Memory B cell (primary cell): ENCODE data around the gene NDUFS7.

ENCODE experiments used
- ATAC-seq: fragments of 150-1000 bp; cut with Tn5 transposase; 2 replicates; pipeline ENCODE4 v1.10.0; 2021; ENCODE audit warnings: low read depth, mild to moderate bottlenecking, moderate library complexity
- DNase-seq, 2 donors: peaks; one replicate each; pipeline ENCODE4 v3.0.0; 2022; ENCODE audit warnings: low spot score in 2 of 2
- H3K27ac Mint-ChIP-seq: one replicate; pipeline ENCODE4 v1.8.0; 2022; ENCODE audit warnings: mild to moderate bottlenecking, moderate library complexity, mixed read lengths
- H3K27me3 Mint-ChIP-seq: one replicate; pipeline ENCODE4 v1.8.0; 2022; ENCODE audit warnings: mixed read lengths
- H3K36me3 Mint-ChIP-seq: one replicate; pipeline ENCODE4 v1.8.0; 2022; ENCODE audit warnings: mild to moderate bottlenecking, mixed read lengths
- H3K4me1 Mint-ChIP-seq: one replicate; pipeline ENCODE4 v1.8.0; 2022; ENCODE audit warnings: mixed read lengths
- H3K4me3 Mint-ChIP-seq: one replicate; pipeline ENCODE4 v1.8.0; 2022; ENCODE audit warnings: mild to moderate bottlenecking, moderate library complexity, mixed read lengths
- H3K9me3 Mint-ChIP-seq: one replicate; pipeline ENCODE4 v1.8.0; 2022; ENCODE audit warnings: mixed read lengths

Gene NDUFS7

GRCh38 chr19:1373042-1373533 is 10.6 kb upstream of the NDUFS7 start:
- H3K4me1 Mint-ChIP-seq, result no peaks in the 10 kb centered on the region

GRCh38 chr19:1373534-1374249 is 10.0 kb upstream of the NDUFS7 start:
- Mint-ChIP-seq H3K27ac (no peak overlapping the region), H3K27me3 (no peaks in the 10 kb centered on the region), H3K36me3 (peaks cover 12% of the 10 kb centered on the region), H3K4me1 (no peaks in the 10 kb centered on the region), H3K9me3 (no peaks in the 10 kb centered on the region), H3K4me3 (no peak overlapping the region)
- ATAC-seq (no peak), DNase-seq (no peak)

More at GRCh38 chr19:1373042-1373533, 10.6 kb upstream of the NDUFS7 start:
- ATAC-seq (no peak), DNase-seq (no peak)
- H3K9me3 Mint-ChIP-seq, result no peaks in the 10 kb centered on the region
- H3K4me3 Mint-ChIP-seq, result no peak overlapping the region
- no peaks in the 10 kb centered on the region for H3K27me3 Mint-ChIP-seq
- H3K36me3 Mint-ChIP-seq, result peaks cover 12% of the 10 kb centered on the region
- no peak overlapping the region for H3K27ac Mint-ChIP-seq

- Mint-ChIP-seq H3K27me3 (no peaks in the 10 kb centered on the region), H3K27ac (no peak overlapping the region), H3K36me3 (peaks cover 12% of the 10 kb centered on the region), H3K4me3 (no peak overlapping the region), H3K9me3 (no peaks in the 10 kb centered on the region), H3K4me1 (no peaks in the 10 kb centered on the region)
- DNase-seq (no peak), ATAC-seq (no peak)
Observed at GRCh38 chr19:1374250-1374577, 9.5 kb upstream of the NDUFS7 start.

DNA sequence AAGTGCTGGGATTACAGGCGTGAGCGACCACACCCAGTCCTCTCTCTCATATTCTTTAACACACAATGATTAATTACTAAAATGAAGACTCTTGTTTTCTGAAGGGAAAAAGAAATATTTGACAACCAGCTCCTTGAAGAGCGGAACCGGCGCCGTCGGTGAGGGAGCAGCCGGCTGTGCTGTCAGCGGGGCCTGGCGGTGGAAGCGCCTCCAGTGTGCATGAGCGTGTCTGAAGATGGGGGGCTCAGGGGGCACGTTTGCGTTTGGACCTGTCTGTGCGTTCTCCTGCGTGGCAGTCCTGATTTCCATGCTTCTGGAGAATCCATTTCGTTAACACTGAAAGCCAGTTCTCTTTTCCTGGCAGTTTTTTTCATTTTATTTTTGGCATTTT is 7.3 kb upstream of the NDUFS7 start:
- peaks cover 7% of the 10 kb centered on the region for H3K36me3 Mint-ChIP-seq
- H3K4me1 Mint-ChIP-seq, result no peaks in the 10 kb centered on the region
- no peak for DNase-seq
- no peak overlapping the region for H3K27ac Mint-ChIP-seq
- no peak for ATAC-seq
- no peaks in the 10 kb centered on the region for H3K9me3 Mint-ChIP-seq
- H3K4me3 Mint-ChIP-seq, result no peak overlapping the region
- no peaks in the 10 kb centered on the region for H3K27me3 Mint-ChIP-seq

GRCh38 chr19:1377176-1377964 is 6.3 kb upstream of the NDUFS7 start:
- H3K27me3 Mint-ChIP-seq, result no peaks in the 10 kb centered on the region
- H3K27ac Mint-ChIP-seq, result no peak overlapping the region
- no peak overlapping the region for H3K4me3 Mint-ChIP-seq
- H3K9me3 Mint-ChIP-seq, result no peaks in the 10 kb centered on the region
- ATAC-seq (no peak), DNase-seq (no peak)
- H3K36me3 Mint-ChIP-seq, result peaks cover 7% of the 10 kb centered on the region
- H3K4me1 Mint-ChIP-seq, result no peaks in the 10 kb centered on the region

DNA sequence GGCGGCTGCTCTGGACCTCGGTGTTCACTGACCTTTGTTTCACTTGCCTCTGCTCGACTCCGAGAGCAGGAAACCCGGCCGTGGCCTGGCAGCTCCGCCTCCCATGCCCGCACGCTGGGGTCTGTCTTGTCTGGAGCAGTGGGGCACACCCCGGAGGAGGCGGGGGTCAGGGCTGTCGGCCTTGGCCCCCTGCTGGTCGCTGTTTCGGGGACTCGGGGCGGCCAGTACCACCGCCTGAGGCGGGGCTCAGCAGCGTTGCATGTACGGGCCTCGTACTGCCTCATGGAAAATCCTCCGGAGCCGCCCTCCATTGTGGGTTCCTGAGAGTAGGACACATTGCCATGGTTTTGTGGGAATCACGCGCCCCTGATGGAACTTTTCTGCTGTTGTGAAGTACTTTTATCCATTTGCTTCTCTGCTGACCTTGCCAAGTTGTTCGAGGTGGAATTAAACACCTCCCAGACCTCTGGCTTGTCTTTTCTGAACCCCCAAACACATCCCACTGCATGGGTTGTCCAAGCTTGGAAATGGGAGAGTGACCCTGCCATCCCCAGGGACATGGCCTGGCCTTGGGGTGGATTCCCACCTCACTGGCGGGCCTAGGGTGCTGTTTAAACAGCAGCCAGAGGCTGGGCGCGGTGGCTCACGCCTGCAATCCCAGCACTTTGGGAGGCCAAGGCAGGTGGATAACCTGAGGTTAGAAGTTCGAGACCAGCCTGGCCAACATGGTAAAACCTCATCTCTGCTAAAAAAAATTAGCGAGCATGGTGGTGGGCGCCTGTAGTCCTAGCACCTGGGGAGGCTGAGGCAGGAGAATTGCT is 5.5 kb upstream of the NDUFS7 start:
- H3K27ac Mint-ChIP-seq, result no peak overlapping the region
- H3K9me3 Mint-ChIP-seq, result no peaks in the 10 kb centered on the region
- peaks cover 3% of the 10 kb centered on the region for H3K4me1 Mint-ChIP-seq

GRCh38 chr19:1379126-1379905 is 4.4 kb upstream of the NDUFS7 start:
- H3K27ac Mint-ChIP-seq, result no peak overlapping the region
- no peaks in the 10 kb centered on the region for H3K27me3 Mint-ChIP-seq

More for the DNA sequence above, 5.5 kb upstream of the NDUFS7 start:
- no peak for DNase-seq
- Mint-ChIP-seq H3K4me3 (no peak overlapping the region), H3K36me3 (peaks cover 7% of the 10 kb centered on the region), H3K27me3 (no peaks in the 10 kb centered on the region)
- ATAC-seq, result no peak

DNA sequence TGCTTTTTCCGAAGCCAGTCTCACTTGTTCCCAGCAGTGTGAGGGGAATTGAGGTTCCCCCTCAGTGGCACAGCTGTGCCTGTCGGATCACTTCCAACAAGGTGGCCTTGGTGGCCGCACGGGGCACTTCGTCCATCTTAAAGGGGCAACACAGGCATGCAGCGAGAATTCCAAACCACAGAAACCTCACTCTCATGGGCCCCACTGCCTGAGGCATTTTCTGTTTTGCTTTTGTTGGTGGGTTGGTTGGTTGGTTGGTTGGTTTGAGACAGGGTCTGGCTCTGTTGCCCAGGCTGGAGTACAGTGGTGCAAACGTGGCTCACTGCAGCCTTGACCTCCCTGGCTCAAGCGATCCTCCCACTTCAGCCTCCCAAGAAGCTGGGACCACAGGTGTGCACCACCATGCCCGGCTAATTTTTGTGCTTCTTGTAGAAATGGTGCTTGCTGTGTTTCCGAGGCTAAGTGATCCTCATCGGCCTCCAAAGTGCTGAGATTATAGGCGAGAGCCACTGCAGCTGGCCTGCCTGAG is 3.7 kb upstream of the NDUFS7 start:
- Mint-ChIP-seq H3K27ac (no peak overlapping the region), H3K4me3 (no peak overlapping the region), H3K4me1 (peaks cover 9% of the 10 kb centered on the region), H3K27me3 (no peaks in the 10 kb centered on the region), H3K9me3 (no peaks in the 10 kb centered on the region), H3K36me3 (peaks cover 4% of the 10 kb centered on the region)
- no peak for ATAC-seq
- no peak for DNase-seq

More at GRCh38 chr19:1379126-1379905, 4.4 kb upstream of the NDUFS7 start:
- DNase-seq, result no peak
- Mint-ChIP-seq H3K4me3 (no peak overlapping the region), H3K9me3 (no peaks in the 10 kb centered on the region), H3K36me3 (peaks cover 6% of the 10 kb centered on the region), H3K4me1 (peaks cover 6% of the 10 kb centered on the region)
- no peak for ATAC-seq

DNA sequence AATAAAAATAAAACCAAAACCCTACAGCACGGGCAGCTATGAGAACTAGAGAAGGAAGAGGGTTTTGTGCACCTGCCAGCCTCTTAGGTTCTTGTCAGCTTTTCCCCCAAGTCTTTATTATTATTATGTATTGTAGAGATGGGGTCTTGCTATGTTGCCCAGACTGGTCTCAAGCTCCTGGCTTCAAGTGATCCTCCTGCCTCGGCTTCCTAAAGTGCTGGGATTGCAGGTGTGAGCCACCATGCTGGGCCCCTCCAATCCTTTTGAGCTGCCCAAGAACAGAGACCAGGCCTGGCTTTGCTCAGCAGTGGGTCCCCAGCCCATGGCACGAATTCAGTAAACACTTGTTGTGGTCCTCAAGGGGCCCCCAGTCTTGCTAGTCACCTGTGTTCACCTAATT is 1.5 kb upstream of the NDUFS7 start:
- H3K9me3 Mint-ChIP-seq, result no peaks in the 10 kb centered on the region
- no peaks in the 10 kb centered on the region for H3K27me3 Mint-ChIP-seq
- H3K4me1 Mint-ChIP-seq, result peaks cover 12% of the 10 kb centered on the region
- peaks cover 1% of the 10 kb centered on the region for H3K36me3 Mint-ChIP-seq
- H3K4me3 Mint-ChIP-seq, result no peak overlapping the region
- no peak overlapping the region for H3K27ac Mint-ChIP-seq
- ATAC-seq (no peak), DNase-seq (no peak)

DNA sequence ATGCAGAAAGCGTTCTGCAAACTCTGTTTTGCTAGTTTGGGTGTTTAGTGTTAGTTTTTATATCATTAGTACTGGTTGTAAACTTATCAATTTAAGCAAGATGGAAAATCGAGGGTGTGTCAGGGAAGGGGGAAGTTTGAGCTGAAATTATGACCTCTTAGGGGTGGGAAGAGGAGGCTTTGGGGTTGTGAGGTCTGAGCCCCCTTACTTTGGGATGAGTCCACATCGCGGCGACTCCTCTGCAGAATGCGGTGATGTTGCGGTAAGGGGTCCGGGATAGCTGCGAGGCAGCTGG is 743 bp upstream of the NDUFS7 start:
- H3K9me3 Mint-ChIP-seq, result no peaks in the 10 kb centered on the region
- DNase-seq (no peak), ATAC-seq (no peak)
- peak overlapping the region; percentile 93 for H3K4me3 Mint-ChIP-seq
- H3K27me3 Mint-ChIP-seq, result no peaks in the 10 kb centered on the region
- H3K36me3 Mint-ChIP-seq, result peaks cover 2% of the 10 kb centered on the region
- peak overlapping the region; percentile 100 for H3K27ac Mint-ChIP-seq
- H3K4me1 Mint-ChIP-seq, result peaks cover 12% of the 10 kb centered on the region

- ATAC-seq, result peak; percentile 1
- Mint-ChIP-seq H3K27ac (peak overlapping the region; percentile 100), H3K9me3 (no peaks in the 10 kb centered on the region)
Observed at GRCh38 chr19:1384085-1384462, 367 bp downstream of the NDUFS7 start.

DNA sequence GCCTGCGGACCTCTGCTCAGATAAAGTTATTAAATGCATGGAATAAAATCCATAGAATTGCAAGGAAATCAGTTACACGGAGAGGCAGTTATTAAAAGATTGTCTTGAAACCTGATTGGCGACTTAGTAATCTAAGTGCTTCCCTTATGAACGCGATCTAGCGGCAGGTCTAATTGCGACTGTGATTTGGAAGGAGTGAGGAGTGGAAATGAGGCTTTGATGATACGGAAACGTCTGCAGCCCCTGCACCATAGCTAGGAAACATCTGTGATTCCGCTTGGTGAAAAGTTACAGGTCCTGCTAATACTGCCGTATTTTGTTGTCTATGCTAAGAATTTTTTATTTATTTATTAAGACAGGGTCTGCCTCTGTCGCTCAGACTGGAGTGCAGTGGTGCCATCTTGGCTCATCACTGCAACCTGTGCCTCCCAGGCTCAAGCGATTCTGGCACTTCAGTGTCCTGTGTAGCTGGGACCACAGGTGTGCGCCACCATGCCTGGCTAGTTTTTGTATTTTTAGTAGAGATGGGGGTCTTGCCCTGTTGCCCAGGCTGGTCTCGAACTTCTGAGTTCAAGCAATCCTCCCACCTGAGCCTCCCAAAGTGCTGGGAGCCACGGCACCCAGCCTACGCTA is 887 bp downstream of the NDUFS7 start:
- H3K27me3 Mint-ChIP-seq, result no peaks in the 10 kb centered on the region
- DNase-seq (no peak), ATAC-seq (no peak)
- no peaks in the 10 kb centered on the region for H3K9me3 Mint-ChIP-seq
- H3K36me3 Mint-ChIP-seq, result peaks cover 11% of the 10 kb centered on the region
- peak overlapping the region; percentile 93 for H3K4me3 Mint-ChIP-seq
- H3K4me1 Mint-ChIP-seq, result peaks cover 12% of the 10 kb centered on the region
- H3K27ac Mint-ChIP-seq, result peak overlapping the region; percentile 100

More at GRCh38 chr19:1384085-1384462, 367 bp downstream of the NDUFS7 start:
- H3K27me3 Mint-ChIP-seq, result no peaks in the 10 kb centered on the region
- peak overlapping the region; percentile 93 for H3K4me3 Mint-ChIP-seq
- DNase-seq, result no peak
- H3K36me3 Mint-ChIP-seq, result peaks cover 7% of the 10 kb centered on the region
- H3K4me1 Mint-ChIP-seq, result peaks cover 12% of the 10 kb centered on the region

GRCh38 chr19:1385816-1386215 is 2.1 kb downstream of the NDUFS7 start:
- no peak overlapping the region for H3K4me3 Mint-ChIP-seq
- no peaks in the 10 kb centered on the region for H3K27me3 Mint-ChIP-seq
- no peaks in the 10 kb centered on the region for H3K9me3 Mint-ChIP-seq
- peaks cover 12% of the 10 kb centered on the region for H3K4me1 Mint-ChIP-seq
- H3K36me3 Mint-ChIP-seq, result peaks cover 17% of the 10 kb centered on the region
- H3K27ac Mint-ChIP-seq, result no peak overlapping the region
- DNase-seq, result no peak
- ATAC-seq, result no peak
